Colonic mucosa (tissue), 4 donors: ENCODE measurements around the gene SPSB1. TPM values are rescaled to one million over a fixed set of nuclear protein-coding genes. Genes with fewer than 3 reads are reported as not detected.

Source experiments
- DNase-seq: peaks from one replicate; pipeline ENCODE4 v3.0.0-alpha.2; 2020
- H3K27ac ChIP-seq: fragments of 200-600 bp; one replicate; pipeline ENCODE4 v1.8.0; 2021
- H3K27me3 ChIP-seq: fragments of 200-600 bp; one replicate; pipeline ENCODE4 v1.8.0; 2021
- H3K36me3 ChIP-seq: fragments of 200-600 bp; one replicate; pipeline ENCODE4 v1.8.0; 2021
- H3K4me1 ChIP-seq: fragments of 200-600 bp; one replicate; pipeline ENCODE4 v1.8.0; 2021; ENCODE audit warnings: mild to moderate bottlenecking
- H3K4me3 ChIP-seq: fragments of 200-600 bp; one replicate; pipeline ENCODE4 v1.8.0; 2021
- H3K9ac ChIP-seq, 2 donors: one replicate each; pipeline ENCODE4 v1.7.0; 2013; ENCODE audit warnings: control low read depth in 2 of 2, low read depth in 2 of 2, low read length in 2 of 2
- H3K9me3 ChIP-seq: fragments of 200-600 bp; one replicate; pipeline ENCODE4 v1.8.0; 2021
- CTCF ChIP-seq: fragments of 200-600 bp; IDR thresholded peaks from one replicate; pipeline ENCODE4 v1.8.0; 2022; ENCODE audit warnings: antibody characterized with exemption, mild to moderate bottlenecking
- intact Hi-C: fragments of 100-400 bp; cut with DNase I; formaldehyde crosslinking; loops from one replicate; pipeline ENCODE4 v1.14.1; 2022
- total RNA-seq, 2 donors: library from RNA; stranded (reverse); fragmentation: NEBNext Ultra II Directional in 1 of 2; extraction: Animal tissue kit (Norgen Biotek cat#: 25700) in 1 of 2; gene quantifications; one replicate each; pipeline ENCODE4 v1.2.1, GENCODE V29; 2021
- donor health status: healthy.
- donor health status: DM: no; HTN: no; CAD: no.
- donor health status: DM: no; HTN: no; CAD: no.

SPSB1 gene
- total RNA-seq, 2 donors from 2014 or later = 14.9 to 28.7 TPM

GRCh38 chr1:9388335-9389180, 95.9 kb downstream of the SPSB1 start:
- H3K9me3 ChIP-seq = no peaks in the 10 kb centered on the region
- no peak overlapping the region for H3K9ac ChIP-seq
- TF ChIP-seq CTCF = no peak
- no peak for DNase-seq
- H3K4me1 ChIP-seq = no peaks in the 10 kb centered on the region
- H3K36me3 ChIP-seq = no peaks in the 10 kb centered on the region
- H3K4me3 ChIP-seq = no peak overlapping the region
- intact Hi-C loops = no loop called here
- no peaks in the 10 kb centered on the region for H3K27me3 ChIP-seq
- no peak overlapping the region for H3K27ac ChIP-seq

- no peak for TF ChIP-seq CTCF
- H3K4me3 ChIP-seq = no peak overlapping the region
- DNase-seq = no peak
- H3K36me3 ChIP-seq = no peaks in the 10 kb centered on the region
- no peak overlapping the region for H3K27ac ChIP-seq
- H3K9me3 ChIP-seq = no peaks in the 10 kb centered on the region
- no peaks in the 10 kb centered on the region for H3K4me1 ChIP-seq
- intact Hi-C loops = no loop called here
- no peak overlapping the region for H3K9ac ChIP-seq
- no peaks in the 10 kb centered on the region for H3K27me3 ChIP-seq
Measured at GRCh38 chr1:9389968-9390367, 97.3 kb downstream of the SPSB1 start.

GRCh38 chr1:9391620-9392019, 98.9 kb downstream of the SPSB1 start:
- intact Hi-C loops = no loop called here
- no peak overlapping the region for H3K9ac ChIP-seq
- H3K27me3 ChIP-seq = no peaks in the 10 kb centered on the region
- TF ChIP-seq CTCF = no peak
- H3K4me1 ChIP-seq = no peaks in the 10 kb centered on the region
- DNase-seq = no peak
- H3K27ac ChIP-seq = no peak overlapping the region
- no peak overlapping the region for H3K4me3 ChIP-seq
- no peaks in the 10 kb centered on the region for H3K9me3 ChIP-seq
- no peaks in the 10 kb centered on the region for H3K36me3 ChIP-seq

- Histone ChIP-seq H3K9me3 (no peaks in the 10 kb centered on the region), H3K36me3 (no peaks in the 10 kb centered on the region), H3K4me3 (no peak overlapping the region), H3K9ac (no peak overlapping the region), H3K27ac (no peak overlapping the region), H3K27me3 (no peaks in the 10 kb centered on the region), H3K4me1 (no peaks in the 10 kb centered on the region)
- no peak for TF ChIP-seq CTCF
- DNase-seq = no peak
- intact Hi-C loops = no loop called here
Measured at GRCh38 chr1:9394010-9394409, 101.3 kb downstream of the SPSB1 start.

GRCh38 chr1:9395018-9395417, 102.3 kb downstream of the SPSB1 start:
- no peak overlapping the region for H3K4me3 ChIP-seq
- H3K9me3 ChIP-seq = no peaks in the 10 kb centered on the region
- H3K9ac ChIP-seq = no peak overlapping the region
- intact Hi-C loops = no loop called here
- no peak overlapping the region for H3K27ac ChIP-seq
- no peak for DNase-seq
- no peaks in the 10 kb centered on the region for H3K36me3 ChIP-seq
- H3K27me3 ChIP-seq = no peaks in the 10 kb centered on the region
- TF ChIP-seq CTCF = no peak
- peaks cover 6% of the 10 kb centered on the region for H3K4me1 ChIP-seq
